ENCODE results near the gene FKBP14.
A peak's percentile ranks its signal among the peaks of the same experiment; 100 is the strongest.

FKBP14 gene, protein sequence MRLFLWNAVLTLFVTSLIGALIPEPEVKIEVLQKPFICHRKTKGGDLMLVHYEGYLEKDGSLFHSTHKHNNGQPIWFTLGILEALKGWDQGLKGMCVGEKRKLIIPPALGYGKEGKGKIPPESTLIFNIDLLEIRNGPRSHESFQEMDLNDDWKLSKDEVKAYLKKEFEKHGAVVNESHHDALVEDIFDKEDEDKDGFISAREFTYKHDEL

DNA sequence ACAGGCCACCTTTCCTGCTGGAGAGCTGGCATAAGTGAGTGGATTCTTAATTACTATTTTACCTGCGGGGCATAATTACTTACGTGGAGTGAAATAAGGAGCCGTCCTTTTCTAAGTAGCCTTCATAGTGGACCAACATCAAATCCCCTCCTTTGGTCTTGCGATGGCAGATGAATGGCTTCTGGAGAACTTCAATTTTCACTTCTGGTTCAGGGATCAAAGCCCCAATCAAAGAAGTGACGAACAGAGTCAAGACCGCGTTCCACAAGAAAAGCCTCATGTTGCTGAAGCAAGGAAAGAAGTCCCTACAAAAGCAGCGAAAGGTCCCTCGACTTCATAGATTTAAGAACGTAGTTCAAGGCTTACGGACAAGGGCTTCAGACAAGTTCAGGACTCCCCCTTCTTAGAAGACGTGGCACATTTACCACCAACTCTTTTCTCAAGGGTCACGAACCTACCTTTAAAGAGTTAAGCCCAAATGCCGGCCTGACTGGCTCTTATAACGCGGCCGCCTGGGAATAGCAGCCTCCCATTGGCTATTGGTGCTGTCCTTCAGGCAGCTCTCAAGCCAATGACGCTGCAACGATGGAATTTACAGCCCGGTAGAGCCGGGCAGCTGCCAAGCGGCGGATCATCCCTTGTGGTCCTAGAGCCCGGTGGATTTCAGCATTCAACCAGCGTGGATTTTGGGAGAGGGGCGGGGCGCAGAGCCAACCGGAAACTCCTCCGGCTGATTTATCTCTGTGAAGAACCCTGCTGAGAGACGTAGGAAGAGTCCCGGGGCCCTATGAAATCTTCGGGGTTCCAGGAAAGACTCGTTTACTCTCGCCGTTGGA lies at the start of gene FKBP14:
FKBP14 (minus strand) TSS at position 474 of the 836 bp plus-strand sequence; CDS start at position 280, 194 bp downstream.
- DNase-seq = peak; percentile 100

DNA sequence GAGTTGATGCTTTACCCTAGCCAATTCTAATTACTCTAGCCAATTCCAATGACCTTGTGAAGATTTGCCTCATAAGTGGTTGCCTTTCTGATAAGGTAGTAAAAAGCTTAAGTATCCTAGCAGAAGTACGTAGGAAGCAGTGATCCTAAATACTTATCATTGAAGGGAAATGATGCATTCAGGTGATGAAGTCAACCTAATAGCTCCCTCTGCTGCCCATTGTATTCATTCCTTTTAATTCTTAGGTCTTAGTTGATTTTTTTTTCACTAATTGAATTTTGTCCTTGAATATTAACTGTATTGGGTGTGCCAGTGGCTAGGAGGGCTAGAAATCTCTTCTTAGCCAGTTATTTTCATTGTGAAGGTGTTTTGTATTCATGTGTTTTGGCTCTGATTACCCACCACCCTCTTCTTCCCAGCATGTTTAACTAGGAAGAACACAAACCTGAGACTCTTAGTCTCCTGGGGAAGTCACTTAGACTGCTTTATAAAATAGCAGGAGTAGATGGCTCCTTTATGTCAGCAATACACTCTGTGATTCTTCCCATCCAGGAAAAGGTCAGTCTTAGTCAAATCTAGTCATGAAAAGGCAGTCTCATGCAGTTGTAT lies 48.0 kb upstream of the FKBP14 start:
- peak; percentile 77 for DNase-seq

DNA sequence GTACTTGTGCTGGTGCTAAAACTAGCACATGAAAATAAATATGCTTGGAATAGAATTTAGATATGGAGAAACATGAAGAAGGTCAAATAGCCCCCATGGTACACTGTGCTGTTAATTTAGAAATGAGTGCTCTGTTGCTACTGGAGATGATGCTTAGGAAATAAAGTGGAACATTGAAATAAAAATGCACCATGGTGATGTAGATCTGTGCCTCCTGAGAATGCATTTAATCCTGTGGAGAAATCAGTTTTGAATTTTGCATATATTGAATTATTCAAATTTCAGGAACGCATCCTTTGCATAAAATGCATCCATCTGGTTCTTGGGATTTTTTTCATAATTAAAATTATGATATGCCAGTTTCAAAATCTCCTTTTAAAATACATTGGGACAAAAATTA lies 46.2 kb upstream of the FKBP14 start:
- no peak for DNase-seq

DNA sequence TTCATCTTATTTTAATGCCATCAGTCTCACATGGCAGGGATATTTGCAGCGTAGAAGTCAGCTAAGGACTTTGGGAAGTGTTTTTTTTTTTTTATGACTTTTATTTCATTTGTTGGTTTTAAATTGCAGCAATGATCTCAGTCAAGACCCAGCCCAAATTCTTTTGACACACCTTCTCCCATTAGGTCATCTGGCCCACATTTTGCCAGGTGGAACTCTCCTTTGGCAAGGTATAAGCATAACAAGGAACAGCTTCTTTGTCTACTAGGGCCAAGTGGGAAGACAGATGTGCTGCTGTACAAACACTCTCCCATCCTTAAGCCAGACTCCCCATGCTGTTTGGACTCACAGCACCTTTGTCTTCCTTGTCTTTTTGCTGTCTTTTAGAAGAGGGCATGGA lies 43.5 kb upstream of the FKBP14 start:
- DNase-seq = no peak

DNA sequence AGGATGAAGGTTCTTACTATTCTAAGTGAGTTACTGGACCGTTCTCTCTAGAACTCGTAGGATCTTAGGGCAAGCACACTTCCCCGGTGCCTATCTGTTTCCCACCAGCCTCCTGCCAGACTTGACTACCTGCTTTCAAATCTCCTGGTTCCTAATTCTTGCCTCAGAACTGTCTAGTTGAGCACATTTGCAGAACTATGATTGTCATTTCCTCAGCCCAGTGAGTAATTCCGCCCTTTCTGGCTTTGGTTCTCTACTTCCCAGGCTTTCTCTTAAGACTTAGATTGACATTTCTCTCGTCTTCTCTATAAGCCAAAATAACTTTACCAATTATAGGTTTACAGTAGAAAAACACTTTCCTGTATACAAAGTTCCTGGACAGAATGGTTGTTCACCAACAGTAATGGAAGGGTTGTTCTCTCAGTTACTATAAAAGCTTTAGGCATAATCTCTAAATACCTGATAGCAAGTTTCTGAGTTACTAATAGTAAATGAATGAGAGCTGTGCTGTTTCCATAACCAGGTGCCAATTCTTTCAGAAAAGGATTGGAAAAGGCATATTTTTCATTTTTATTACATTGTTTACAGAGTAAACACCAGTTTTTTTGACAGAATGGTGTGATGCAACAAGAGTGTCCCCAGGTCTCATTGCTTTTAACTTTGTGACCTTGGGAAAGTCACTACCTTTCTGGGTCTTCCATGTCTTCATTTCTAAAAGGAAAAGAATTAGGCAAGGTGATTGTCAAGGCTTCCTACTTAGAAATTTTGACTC lies 42.8 kb upstream of the FKBP14 start:
- DNase-seq = no peak

DNA sequence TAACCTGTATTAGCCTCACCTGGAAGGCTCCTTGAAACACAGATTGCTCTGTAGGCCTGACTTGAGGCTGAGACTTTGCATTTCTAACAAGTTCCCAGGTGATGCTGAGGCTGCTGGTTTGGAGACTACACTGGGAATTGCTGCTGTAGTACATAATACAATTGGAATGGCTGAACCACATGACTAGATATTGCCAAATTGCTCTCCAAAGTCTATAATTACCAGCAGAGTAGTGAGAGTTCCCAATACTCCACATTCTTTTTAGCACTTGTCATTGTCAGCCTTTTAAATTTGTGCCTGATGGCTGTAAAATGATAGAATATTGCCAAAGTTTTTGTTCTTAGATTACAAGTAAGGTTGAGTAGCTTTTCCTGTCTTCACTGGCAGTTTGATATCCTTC lies 41.6 kb upstream of the FKBP14 start:
- no peak for DNase-seq

DNA sequence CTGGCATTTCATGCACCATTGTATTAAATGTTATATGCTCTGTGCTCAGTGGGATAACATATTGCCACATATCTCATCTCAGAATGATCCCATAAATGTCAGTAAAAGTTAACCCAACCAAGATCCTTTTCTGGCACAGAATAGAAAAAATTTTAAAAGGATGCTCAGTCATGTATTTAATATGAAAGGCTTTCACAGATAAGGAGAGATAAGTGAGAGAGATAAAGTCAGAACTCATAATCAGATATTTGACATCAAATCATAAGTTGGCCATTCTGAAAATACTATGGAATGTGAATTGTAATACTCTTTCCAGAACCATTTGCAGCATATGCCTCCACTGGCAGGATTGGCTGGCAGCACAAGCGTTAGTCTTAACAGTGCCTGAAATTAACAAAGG lies 40.2 kb upstream of the FKBP14 start:
- no peak for DNase-seq

DNA sequence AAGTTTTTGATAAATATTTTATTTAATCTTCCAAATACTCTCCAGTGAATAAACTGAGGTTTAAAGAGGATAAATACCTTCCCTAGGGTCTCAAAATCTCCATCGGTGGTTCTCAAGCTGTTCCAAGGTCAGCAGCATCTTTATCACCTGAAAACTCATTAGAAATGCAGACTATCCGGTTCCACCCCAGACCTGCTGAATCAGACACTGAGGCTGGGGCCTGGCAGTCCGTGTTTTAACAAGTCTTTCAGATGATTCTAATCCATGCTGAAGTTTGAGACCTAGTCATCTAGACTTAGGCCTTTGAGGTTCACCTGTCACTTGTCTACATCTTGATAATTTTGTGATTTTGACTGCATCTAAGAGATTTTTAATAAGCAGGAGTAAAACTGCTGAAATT lies 39.2 kb upstream of the FKBP14 start:
- no peak for DNase-seq

DNA sequence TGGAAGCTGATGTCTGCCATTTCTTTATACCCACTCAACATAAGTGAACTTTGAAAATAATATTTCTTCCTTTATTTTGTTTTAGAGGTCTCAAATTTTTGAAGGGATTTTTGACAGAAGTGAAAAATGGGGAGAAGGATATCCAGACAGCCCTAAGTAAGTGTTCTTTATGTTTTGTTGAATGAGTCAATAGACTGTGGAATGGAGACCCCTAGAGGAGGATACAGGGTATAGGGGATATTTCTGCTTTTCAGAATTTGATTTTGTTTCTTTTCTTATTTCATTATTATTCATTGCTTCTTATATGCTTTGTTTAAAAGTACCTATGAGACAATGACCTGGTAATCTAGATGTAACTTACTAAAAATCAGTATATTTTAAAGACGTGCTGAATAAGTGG lies 36.1 kb upstream of the FKBP14 start:
- DNase-seq = peak; percentile 80

DNA sequence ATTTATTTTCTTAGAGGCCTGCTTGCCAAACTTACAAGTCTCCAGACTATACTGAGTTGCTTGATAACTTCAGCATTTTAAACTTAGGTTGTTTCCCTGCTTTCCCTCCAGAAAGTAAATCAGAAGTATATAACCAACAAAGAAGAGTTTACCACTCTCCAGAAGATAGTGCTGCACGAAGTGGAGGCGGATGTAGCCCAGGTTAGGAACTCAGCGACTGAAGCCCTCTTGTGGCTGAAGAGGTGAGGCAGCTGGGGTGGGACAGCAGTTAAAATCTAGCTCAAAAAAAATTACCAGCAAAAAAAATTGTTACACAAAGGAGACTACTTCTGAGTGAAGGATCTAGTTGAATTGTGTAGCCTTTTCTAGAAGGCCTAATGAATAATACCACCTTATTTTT lies 35.3 kb upstream of the FKBP14 start:
- DNase-seq = peak; percentile 76

DNA sequence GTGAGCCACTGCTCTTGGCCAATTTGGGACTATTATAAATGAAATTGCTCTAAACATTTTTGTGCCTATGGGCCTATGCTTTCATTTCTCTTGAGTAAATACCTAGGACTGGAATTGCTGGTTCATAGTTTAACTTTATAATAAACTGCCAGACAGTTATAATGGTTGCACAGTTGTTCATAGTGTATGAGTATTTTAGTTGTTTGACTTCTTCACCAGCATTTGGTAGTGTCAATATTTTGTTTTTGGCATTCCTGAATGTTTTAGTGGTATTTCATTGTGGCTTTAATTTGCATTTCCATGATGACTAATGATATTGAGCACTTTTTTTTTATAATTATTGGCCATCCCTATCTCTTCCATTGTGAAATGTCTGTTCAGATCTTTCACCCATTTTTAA lies 31.2 kb upstream of the FKBP14 start:
- no peak for DNase-seq

DNA sequence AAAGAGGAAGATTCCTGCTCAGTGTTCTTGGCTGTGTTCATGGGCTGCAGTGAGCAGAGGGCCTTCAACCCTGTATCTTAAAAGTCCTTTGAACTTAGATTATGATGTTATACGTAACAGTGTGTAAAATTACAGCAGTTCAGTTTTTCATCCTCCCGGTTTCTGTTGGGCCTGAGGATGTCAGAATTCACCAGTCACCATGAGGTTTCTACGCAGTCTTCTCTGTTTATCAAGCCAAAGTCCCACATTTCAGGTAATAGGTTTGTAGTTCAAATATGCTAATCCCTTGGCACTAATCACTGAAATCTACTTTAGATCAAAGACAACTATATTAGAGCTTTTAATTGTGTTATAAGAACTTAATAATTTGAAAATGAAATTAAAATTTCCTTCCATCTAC lies 26.6 kb upstream of the FKBP14 start:
- no peak for DNase-seq

DNA sequence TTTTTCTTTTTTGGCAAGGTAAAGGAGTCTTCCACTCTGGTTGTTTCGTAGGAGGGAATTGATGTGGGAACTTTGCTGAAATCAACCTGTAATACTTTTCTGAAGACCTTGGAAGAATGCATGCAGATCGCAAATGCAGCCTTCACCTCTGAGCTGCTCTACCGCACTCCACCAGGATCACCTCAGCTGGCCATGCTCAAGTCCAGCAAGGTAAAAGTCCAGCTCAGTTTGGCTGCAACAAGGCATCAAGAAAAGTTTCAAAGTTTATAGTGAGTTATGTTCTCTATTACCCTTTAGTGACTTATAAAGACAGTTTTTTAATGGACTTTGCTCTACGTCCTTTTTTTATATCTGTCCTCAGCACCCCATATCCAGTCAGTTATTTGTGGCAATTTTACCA lies 22.7 kb upstream of the FKBP14 start:
- DNase-seq = no peak

DNA sequence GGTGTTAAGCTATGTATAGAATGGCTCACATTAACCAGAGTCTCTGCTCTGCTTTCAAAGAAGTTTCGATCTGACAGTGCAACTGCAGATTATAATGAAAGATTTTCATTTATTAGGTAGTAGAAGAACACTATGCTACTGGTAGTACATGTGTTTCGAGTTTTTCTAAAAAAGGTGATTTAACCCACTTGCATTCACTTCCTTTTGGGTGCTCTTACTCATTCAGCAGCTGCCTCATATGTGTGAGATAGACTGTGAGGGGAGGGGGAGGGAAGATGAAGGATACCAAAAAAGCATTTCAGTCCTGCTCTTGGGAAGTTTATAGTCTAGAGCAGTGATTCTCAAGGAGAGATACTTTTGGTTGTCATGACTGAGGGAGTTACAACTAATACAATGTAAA lies 22.1 kb upstream of the FKBP14 start:
- no peak for DNase-seq

DNA sequence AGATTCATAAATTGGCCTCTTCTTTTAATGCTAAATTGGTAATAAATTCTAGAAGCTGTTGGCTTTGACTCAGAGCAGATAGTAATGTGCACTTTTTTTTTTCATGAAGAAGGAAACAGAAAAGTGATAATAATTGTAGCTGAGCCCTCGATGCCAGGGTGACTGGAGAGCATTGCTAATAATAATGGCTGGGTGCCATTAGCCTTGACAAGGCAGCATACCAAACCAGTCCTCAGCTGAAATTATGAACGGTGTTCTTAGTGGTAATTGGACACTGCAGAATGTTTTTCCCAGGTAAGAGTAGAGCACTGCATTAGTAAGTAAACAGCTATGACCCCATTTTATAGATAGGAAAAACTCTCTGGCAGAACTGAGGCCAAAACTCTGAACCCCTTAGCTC lies 20.6 kb upstream of the FKBP14 start:
- no peak for DNase-seq

DNA sequence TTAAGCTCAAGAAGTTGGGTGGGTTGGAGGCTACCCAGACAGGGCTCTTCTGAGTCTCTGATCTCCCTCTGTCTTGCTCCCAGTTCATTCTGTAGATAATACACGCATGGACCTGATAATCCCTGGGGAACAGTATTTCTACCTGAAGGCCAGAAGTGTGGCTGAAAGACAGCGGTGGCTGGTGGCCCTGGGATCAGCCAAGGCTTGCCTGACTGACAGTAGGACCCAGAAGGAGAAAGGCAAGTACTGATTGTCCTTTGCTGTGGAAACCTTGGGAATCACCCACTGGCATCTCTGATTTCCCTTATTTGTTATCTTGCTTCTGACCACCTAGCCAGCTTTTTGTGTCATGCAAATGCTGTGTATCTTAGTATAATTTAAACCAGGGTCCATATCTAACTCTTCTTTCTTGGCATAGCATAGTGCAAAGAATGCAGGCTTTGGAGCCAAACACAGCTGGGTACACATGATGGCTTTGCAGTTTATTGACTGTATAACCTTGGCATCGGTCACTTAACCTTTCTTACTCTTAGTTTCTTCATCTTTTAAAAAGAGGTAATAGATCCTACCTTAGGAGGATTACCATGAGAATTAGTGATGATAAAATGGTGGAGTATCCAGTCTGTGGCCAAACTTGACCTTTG lies 19.7 kb upstream of the FKBP14 start:
- no peak for DNase-seq

DNA sequence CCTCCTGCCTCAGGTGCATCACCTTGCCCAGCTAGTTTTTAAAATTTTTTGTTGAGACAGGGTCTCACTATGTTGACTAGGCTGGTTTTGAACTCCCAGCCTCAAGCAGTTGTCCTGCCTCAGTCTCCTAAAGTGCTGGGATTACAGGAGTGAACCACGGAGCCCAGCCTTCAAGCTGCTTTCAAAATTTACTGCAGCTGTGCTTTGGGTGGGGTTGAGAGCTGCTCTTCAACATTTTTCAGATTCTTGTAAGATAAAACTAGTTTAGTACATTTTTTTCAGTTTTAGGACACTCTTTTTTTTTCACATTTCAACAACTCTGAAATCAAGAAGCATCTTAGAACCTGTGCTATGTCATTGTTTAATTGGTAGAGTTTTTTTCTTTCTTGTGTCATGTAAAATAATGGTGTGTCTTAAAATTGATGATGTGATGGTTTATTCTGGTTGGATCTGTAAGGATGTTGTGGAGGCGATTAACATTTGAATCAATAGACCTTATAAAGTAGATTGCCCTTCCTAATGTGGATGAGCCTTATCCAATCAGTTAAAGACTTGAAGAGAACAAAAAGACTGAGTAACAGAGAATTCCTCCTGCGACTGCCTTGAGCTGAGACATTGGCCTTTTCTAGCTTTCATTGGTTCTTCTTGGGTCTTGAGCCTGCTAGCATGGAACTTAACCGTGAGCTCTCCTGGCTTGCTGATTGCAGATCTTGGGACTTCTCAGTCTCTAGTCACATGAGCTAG lies 15.2 kb upstream of the FKBP14 start:
- no peak for DNase-seq

DNA sequence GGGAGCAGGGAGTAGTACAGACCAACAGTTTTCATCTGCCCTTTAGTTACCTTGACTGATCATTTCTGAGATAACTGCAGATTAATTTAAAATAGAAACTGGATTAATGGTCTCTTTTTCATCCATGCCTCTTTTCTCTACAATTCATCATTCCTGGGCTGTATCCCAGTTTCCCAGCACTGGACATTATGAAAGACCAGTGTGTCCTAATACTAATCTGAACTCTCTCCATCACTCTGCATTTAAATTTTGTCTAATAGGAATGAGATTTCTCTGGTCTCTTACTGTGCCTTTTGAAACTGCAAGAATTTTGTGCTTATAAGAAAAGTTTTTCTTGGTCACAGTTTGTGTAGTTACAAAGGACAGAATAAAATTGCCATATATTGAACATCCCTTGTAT lies 14.4 kb upstream of the FKBP14 start:
- DNase-seq = no peak

DNA sequence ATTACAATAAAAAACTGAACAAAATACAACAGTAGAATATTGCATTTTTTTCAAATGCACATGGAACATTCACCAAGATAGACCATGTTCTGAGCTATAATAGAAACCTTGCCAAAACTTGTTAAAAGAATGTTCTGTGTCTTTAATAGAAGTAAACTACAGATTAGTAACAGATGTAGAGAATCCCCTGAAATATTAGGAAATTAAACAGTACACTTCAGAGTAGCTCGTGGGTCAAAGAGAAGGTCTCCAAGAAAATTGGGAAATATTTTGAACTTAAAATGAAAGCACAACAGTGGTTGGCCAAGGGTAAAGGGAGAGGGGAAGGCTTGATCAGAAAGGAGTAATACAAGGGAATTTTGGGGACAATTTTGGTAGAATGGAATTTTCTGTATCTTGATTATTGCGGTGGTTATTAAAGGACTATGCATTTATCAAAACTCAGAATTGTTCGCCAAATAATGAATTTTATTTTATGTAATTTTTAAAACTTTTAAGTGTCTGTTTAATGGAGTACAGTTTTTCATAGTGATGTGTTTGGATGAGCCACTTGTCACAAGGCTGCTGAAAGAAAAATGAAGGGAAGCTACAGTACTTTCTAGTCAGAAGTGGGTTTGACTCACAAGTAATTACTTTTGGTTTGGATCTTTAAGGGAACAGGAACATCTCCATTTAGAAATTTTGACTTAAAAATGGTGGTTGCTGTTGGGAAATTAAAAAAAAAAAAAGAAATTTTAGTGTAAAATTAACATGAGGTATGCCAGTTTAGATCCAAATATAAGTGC lies 11.9 kb upstream of the FKBP14 start:
- no peak for DNase-seq

DNA sequence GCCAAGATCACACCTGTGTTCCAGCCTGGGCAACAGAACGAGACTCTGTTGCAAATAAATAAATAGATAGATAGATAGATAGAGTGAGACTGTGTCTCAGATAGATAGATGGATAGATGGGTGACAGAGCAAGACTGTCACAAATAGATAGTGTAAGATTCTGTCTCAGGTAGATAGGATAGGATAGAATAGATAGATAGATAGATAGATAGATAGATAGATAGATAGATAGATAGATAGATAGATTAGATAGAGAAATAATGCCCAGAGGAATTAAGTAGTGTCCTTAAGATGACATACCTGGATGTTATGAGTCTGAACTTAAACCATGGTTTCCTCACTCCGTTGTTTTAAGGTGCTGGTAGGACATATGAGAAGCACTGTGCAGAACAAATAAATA lies 9.7 kb upstream of the FKBP14 start:
- no peak for DNase-seq

DNA sequence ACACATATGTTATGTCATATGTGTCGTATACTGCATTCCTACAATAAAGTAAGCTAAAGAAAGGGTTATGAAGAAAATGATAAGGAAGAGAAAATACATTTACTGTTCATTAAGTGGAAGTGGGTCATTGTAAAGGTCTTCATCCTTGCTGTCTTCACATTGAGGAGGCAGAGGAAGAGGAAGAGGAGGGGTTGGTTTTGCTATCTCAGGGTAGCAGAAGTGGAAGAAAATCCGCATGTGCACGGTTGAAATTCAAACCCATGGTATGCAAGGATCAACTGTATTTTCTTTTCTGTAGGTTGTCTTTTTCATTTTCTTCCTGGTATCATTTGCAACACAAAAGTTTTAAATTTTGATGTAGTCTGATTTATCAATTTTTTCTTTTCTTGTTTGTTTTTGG lies 8.0 kb upstream of the FKBP14 start:
- peak; percentile 80 for DNase-seq
